ENCODE data around the gene LGALS7B. TPM values are rescaled to one million over a fixed set of nuclear protein-coding genes. Genes with fewer than 3 reads are reported as not detected.
"Not testable (repeated sequence)": the region's sequence is repeated elsewhere in the genome, so short reads cannot be mapped to it uniquely, and the experiment has no call there.

The LGALS7B gene
- total RNA-seq, 1 donor from 2014 or later = not detected

GRCh38 chr19:38807374-38808098, 18.5 kb downstream of the LGALS7B start:
- H3K27me3 Mint-ChIP-seq (ENCODE audit: insufficient read depth); H3K36me3 Mint-ChIP-seq (ENCODE audit: low read depth); H3K9me3 Mint-ChIP-seq; DNase-seq (ENCODE audit: low spot score); H3K4me1 Mint-ChIP-seq (ENCODE audit: low read depth); intact Hi-C loops (cut with micrococcal nuclease); H3K4me3 Mint-ChIP-seq; H3K27ac Mint-ChIP-seq: not testable (repeated sequence)

- intact Hi-C loops (cut with micrococcal nuclease) = no loop called here
- Mint-ChIP-seq H3K4me3 (no peak overlapping the region), H3K36me3 (ENCODE audit: low read depth) (peaks cover 2% of the 10 kb centered on the region), H3K4me1 (ENCODE audit: low read depth) (peaks cover 5% of the 10 kb centered on the region), H3K9me3 (no peaks in the 10 kb centered on the region), H3K27ac (no peak overlapping the region), H3K27me3 (ENCODE audit: insufficient read depth) (peaks cover 1% of the 10 kb centered on the region)
- no peak for DNase-seq (ENCODE audit: low spot score)
Measured at GRCh38 chr19:38808741-38809140, 19.7 kb downstream of the LGALS7B start.

- intact Hi-C loops (cut with micrococcal nuclease) = no loop called here
Measured at GRCh38 chr19:38809592-38810252, 20.7 kb downstream of the LGALS7B start.

GRCh38 chr19:38812009-38812840, 23.2 kb downstream of the LGALS7B start:
- H3K27ac Mint-ChIP-seq = no peak overlapping the region
- no peaks in the 10 kb centered on the region for H3K27me3 Mint-ChIP-seq (ENCODE audit: insufficient read depth)
- no peak for DNase-seq (ENCODE audit: low spot score)

More at GRCh38 chr19:38809592-38810252, 20.7 kb downstream of the LGALS7B start:
- DNase-seq (ENCODE audit: low spot score) = no peak
- no peak overlapping the region for H3K4me3 Mint-ChIP-seq
- H3K27me3 Mint-ChIP-seq (ENCODE audit: insufficient read depth) = no peaks in the 10 kb centered on the region
- peaks cover 5% of the 10 kb centered on the region for H3K4me1 Mint-ChIP-seq (ENCODE audit: low read depth)
- H3K36me3 Mint-ChIP-seq (ENCODE audit: low read depth) = peaks cover 2% of the 10 kb centered on the region
- H3K27ac Mint-ChIP-seq = peak overlapping the region; percentile 58
- no peaks in the 10 kb centered on the region for H3K9me3 Mint-ChIP-seq

GRCh38 chr19:38812841-38813320, 23.9 kb downstream of the LGALS7B start, which contains the start of gene LGALS4:
TSS of gene LGALS4 (minus strand) at chr19:38812945. CDS start at chr19:38812886, 59 bp downstream.
- no peaks in the 10 kb centered on the region for H3K9me3 Mint-ChIP-seq
- peaks cover 6% of the 10 kb centered on the region for H3K36me3 Mint-ChIP-seq (ENCODE audit: low read depth)
- no peaks in the 10 kb centered on the region for H3K4me1 Mint-ChIP-seq (ENCODE audit: low read depth)
- H3K27ac Mint-ChIP-seq = no peak within 1 kb of the TSS
- DNase-seq (ENCODE audit: low spot score) = no peak
- intact Hi-C loops (cut with micrococcal nuclease) = no loop called here
- no peaks in the 10 kb centered on the region for H3K27me3 Mint-ChIP-seq (ENCODE audit: insufficient read depth)
- H3K4me3 Mint-ChIP-seq = no peak within 1 kb of the TSS

More at GRCh38 chr19:38812009-38812840, 23.2 kb downstream of the LGALS7B start:
- intact Hi-C loops (cut with micrococcal nuclease) = no loop called here
- peaks cover 6% of the 10 kb centered on the region for H3K36me3 Mint-ChIP-seq (ENCODE audit: low read depth)
- no peaks in the 10 kb centered on the region for H3K4me1 Mint-ChIP-seq (ENCODE audit: low read depth)
- H3K4me3 Mint-ChIP-seq = no peak overlapping the region
- no peaks in the 10 kb centered on the region for H3K9me3 Mint-ChIP-seq

- Mint-ChIP-seq H3K9me3 (no peaks in the 10 kb centered on the region), H3K36me3 (ENCODE audit: low read depth) (peaks cover 6% of the 10 kb centered on the region), H3K27me3 (ENCODE audit: insufficient read depth) (no peaks in the 10 kb centered on the region), H3K27ac (no peak overlapping the region), H3K4me3 (no peak overlapping the region), H3K4me1 (ENCODE audit: low read depth) (no peaks in the 10 kb centered on the region)
- no peak for DNase-seq (ENCODE audit: low spot score)
- intact Hi-C loops (cut with micrococcal nuclease) = no loop called here
Measured at GRCh38 chr19:38813323-38813722, 24.3 kb downstream of the LGALS7B start.

GRCh38 chr19:38813932-38814331, 24.9 kb downstream of the LGALS7B start:
- H3K4me1 Mint-ChIP-seq (ENCODE audit: low read depth); H3K27ac Mint-ChIP-seq; intact Hi-C loops (cut with micrococcal nuclease); H3K4me3 Mint-ChIP-seq; H3K9me3 Mint-ChIP-seq; DNase-seq (ENCODE audit: low spot score); H3K27me3 Mint-ChIP-seq (ENCODE audit: insufficient read depth); H3K36me3 Mint-ChIP-seq (ENCODE audit: low read depth): not testable (repeated sequence)

- H3K4me1 Mint-ChIP-seq (ENCODE audit: low read depth) = no peaks in the 10 kb centered on the region
- no peak overlapping the region for H3K4me3 Mint-ChIP-seq
- peaks cover 6% of the 10 kb centered on the region for H3K36me3 Mint-ChIP-seq (ENCODE audit: low read depth)
- H3K27ac Mint-ChIP-seq = no peak overlapping the region
- DNase-seq (ENCODE audit: low spot score) = no peak
- no peaks in the 10 kb centered on the region for H3K9me3 Mint-ChIP-seq
- intact Hi-C loops (cut with micrococcal nuclease) = no loop called here
- H3K27me3 Mint-ChIP-seq (ENCODE audit: insufficient read depth) = no peaks in the 10 kb centered on the region
Measured at GRCh38 chr19:38815059-38816001, 26.3 kb downstream of the LGALS7B start.

GRCh38 chr19:38816131-38816750, 27.2 kb downstream of the LGALS7B start:
- H3K4me3 Mint-ChIP-seq = no peak overlapping the region
- H3K9me3 Mint-ChIP-seq = no peaks in the 10 kb centered on the region
- intact Hi-C loops (cut with micrococcal nuclease) = no loop called here
- no peaks in the 10 kb centered on the region for H3K27me3 Mint-ChIP-seq (ENCODE audit: insufficient read depth)
- DNase-seq (ENCODE audit: low spot score) = no peak
- H3K27ac Mint-ChIP-seq = no peak overlapping the region
- H3K36me3 Mint-ChIP-seq (ENCODE audit: low read depth) = peaks cover 11% of the 10 kb centered on the region
- H3K4me1 Mint-ChIP-seq (ENCODE audit: low read depth) = no peaks in the 10 kb centered on the region

GRCh38 chr19:38817081-38817480, 28.1 kb downstream of the LGALS7B start:
- H3K27ac Mint-ChIP-seq = no peak overlapping the region
- intact Hi-C loops (cut with micrococcal nuclease) = no loop called here
- H3K27me3 Mint-ChIP-seq (ENCODE audit: insufficient read depth) = no peaks in the 10 kb centered on the region
- H3K4me1 Mint-ChIP-seq (ENCODE audit: low read depth) = no peaks in the 10 kb centered on the region
- H3K9me3 Mint-ChIP-seq = no peaks in the 10 kb centered on the region
- H3K4me3 Mint-ChIP-seq = no peak overlapping the region
- peaks cover 14% of the 10 kb centered on the region for H3K36me3 Mint-ChIP-seq (ENCODE audit: low read depth)
- DNase-seq (ENCODE audit: low spot score) = no peak

- Mint-ChIP-seq H3K27ac (peak overlapping the region; percentile 48), H3K27me3 (ENCODE audit: insufficient read depth) (no peaks in the 10 kb centered on the region), H3K4me3 (no peak overlapping the region), H3K9me3 (no peaks in the 10 kb centered on the region), H3K36me3 (ENCODE audit: low read depth) (peaks cover 32% of the 10 kb centered on the region), H3K4me1 (ENCODE audit: low read depth) (no peaks in the 10 kb centered on the region)
- DNase-seq (ENCODE audit: low spot score) = no peak
- intact Hi-C loops (cut with micrococcal nuclease) = no loop called here
Measured at GRCh38 chr19:38819231-38819920, 30.4 kb downstream of the LGALS7B start.
